HEK293 (cell line): ENCODE measurements around the gene CARM1.

Source experiments
- MYNN ChIP-seq: fragments of 450-650 bp; formaldehyde crosslinking; IDR thresholded peaks from 2 replicates; pipeline ENCODE4 v1.5.1; 2016; ENCODE audit warnings: missing biosample characterization, missing genetic modification characterization, borderline replicate concordance
- PRDM2 ChIP-seq: fragments of 450-650 bp; formaldehyde crosslinking; IDR thresholded peaks from 2 replicates; pipeline ENCODE4 v1.5.1; 2016; ENCODE audit warnings: missing biosample characterization, missing genetic modification characterization, borderline replicate concordance
- SALL2 ChIP-seq: fragments of 450-650 bp; formaldehyde crosslinking; IDR thresholded peaks from 2 replicates; pipeline ENCODE4 v1.5.0; 2017; ENCODE audit warnings: missing biosample characterization, mild to moderate bottlenecking, missing genetic modification characterization, borderline replicate concordance
- SETDB1 ChIP-seq: IDR thresholded peaks from one replicate; pipeline ENCODE4 v1.6.1; 2017; ENCODE audit warnings: mild to moderate bottlenecking, low read length, moderate library complexity, mixed read lengths; ENCODE audit not compliant: insufficient read length
- TRIM28 ChIP-seq: IDR thresholded peaks from 2 replicates; pipeline ENCODE4 v1.6.1; 2011; ENCODE audit warnings: low read length, control low read depth, borderline replicate concordance
- YY2 ChIP-seq: fragments of 450-650 bp; formaldehyde crosslinking; IDR thresholded peaks from 2 replicates; pipeline ENCODE4 v1.5.1; 2016; ENCODE audit warnings: missing biosample characterization, missing genetic modification characterization
- ZBTB17 ChIP-seq: fragments of 450-650 bp; formaldehyde crosslinking; IDR thresholded peaks from 2 replicates; pipeline ENCODE4 v1.5.1; 2016; ENCODE audit warnings: missing biosample characterization, missing genetic modification characterization
- ZFHX2 ChIP-seq: fragments of 450-650 bp; formaldehyde crosslinking; conservative IDR thresholded peaks from 2 replicates; pipeline ENCODE4 v1.5.1; 2016; ENCODE audit warnings: missing biosample characterization, missing genetic modification characterization
- ZIC2 ChIP-seq: fragments of 450-650 bp; formaldehyde crosslinking; IDR thresholded peaks from 2 replicates; pipeline ENCODE4 v1.5.1; 2016; ENCODE audit warnings: missing biosample characterization, missing genetic modification characterization
- ZNF16 ChIP-seq: fragments of 450-650 bp; formaldehyde crosslinking; IDR thresholded peaks from 2 replicates; pipeline ENCODE4 v1.5.1; 2016; ENCODE audit warnings: low read depth, missing biosample characterization, missing genetic modification characterization
- ZNF274 ChIP-seq, 2 experiments: fragments of 200-500 bp in 1 of 2; fragments of 450-650 bp in 1 of 2; sonication (Bioruptor generic) in 1 of 2; formaldehyde crosslinking in 1 of 2; IDR thresholded peaks; 2 replicates each; pipeline versions ENCODE4 v1.5.1 to v1.6.1; 2014 to 2016; ENCODE audit warnings: borderline replicate concordance in 1 of 2, inconsistent platforms in 1 of 2, low read length in 1 of 2, missing biosample characterization in 1 of 2, missing genetic modification characterization in 1 of 2
- ZNF311 ChIP-seq: fragments of 450-650 bp; formaldehyde crosslinking; IDR thresholded peaks from 2 replicates; pipeline ENCODE4 v1.5.1; 2017; ENCODE audit warnings: missing biosample characterization, missing genetic modification characterization, borderline replicate concordance
- ZNF404 ChIP-seq: fragments of 450-650 bp; formaldehyde crosslinking; IDR thresholded peaks from 2 replicates; pipeline ENCODE4 v1.5.1; 2017; ENCODE audit warnings: missing biosample characterization, missing genetic modification characterization
- ZNF514 ChIP-seq: fragments of 450-650 bp; formaldehyde crosslinking; IDR thresholded peaks from 2 replicates; pipeline ENCODE4 v1.5.1; 2016; ENCODE audit warnings: missing biosample characterization, missing genetic modification characterization
- ZNF518A ChIP-seq: fragments of 450-650 bp; formaldehyde crosslinking; conservative IDR thresholded peaks from 2 replicates; pipeline ENCODE4 v1.5.1; 2016; ENCODE audit warnings: low read depth, missing biosample characterization, missing genetic modification characterization
- ZNF530 ChIP-seq: fragments of 450-650 bp; formaldehyde crosslinking; IDR thresholded peaks from 2 replicates; pipeline ENCODE4 v1.5.1; 2016; ENCODE audit warnings: low read depth, missing biosample characterization, missing genetic modification characterization
- ZNF549 ChIP-seq: fragments of 450-650 bp; IDR thresholded peaks from 2 replicates; pipeline ENCODE4 v1.5.1; 2018; ENCODE audit warnings: missing biosample characterization, missing genetic modification characterization, mild to moderate bottlenecking, inconsistent platforms, moderate library complexity
- ZNF704 ChIP-seq: fragments of 450-650 bp; formaldehyde crosslinking; IDR thresholded peaks from 2 replicates; pipeline ENCODE4 v1.5.1; 2016; ENCODE audit warnings: missing biosample characterization, missing genetic modification characterization
- ZNF776 ChIP-seq: fragments of 450-650 bp; formaldehyde crosslinking; IDR thresholded peaks from 2 replicates; pipeline ENCODE4 v1.5.0; 2017; ENCODE audit warnings: missing biosample characterization, missing genetic modification characterization, borderline replicate concordance
- ZNF777 ChIP-seq: fragments of 450-650 bp; formaldehyde crosslinking; IDR thresholded peaks from 2 replicates; pipeline ENCODE4 v1.5.1; 2017; ENCODE audit warnings: missing biosample characterization, missing genetic modification characterization, borderline replicate concordance
- ZNF837 ChIP-seq: fragments of 450-650 bp; formaldehyde crosslinking; IDR thresholded peaks from 2 replicates; pipeline ENCODE4 v1.5.1; 2016; ENCODE audit warnings: missing biosample characterization, missing genetic modification characterization
- TF ChIP-seq, protein P1 (sequence below): fragments of 450-650 bp; IDR thresholded peaks from 2 replicates; pipeline ENCODE4 v1.5.1; 2018; ENCODE audit warnings: missing biosample characterization, mild to moderate bottlenecking, missing genetic modification characterization
- TF ChIP-seq, protein P2 (sequence below): fragments of 450-650 bp; formaldehyde crosslinking; IDR thresholded peaks from 2 replicates; pipeline ENCODE4 v1.5.1; 2016; ENCODE audit warnings: missing biosample characterization, missing genetic modification characterization

Gene CARM1

DNA sequence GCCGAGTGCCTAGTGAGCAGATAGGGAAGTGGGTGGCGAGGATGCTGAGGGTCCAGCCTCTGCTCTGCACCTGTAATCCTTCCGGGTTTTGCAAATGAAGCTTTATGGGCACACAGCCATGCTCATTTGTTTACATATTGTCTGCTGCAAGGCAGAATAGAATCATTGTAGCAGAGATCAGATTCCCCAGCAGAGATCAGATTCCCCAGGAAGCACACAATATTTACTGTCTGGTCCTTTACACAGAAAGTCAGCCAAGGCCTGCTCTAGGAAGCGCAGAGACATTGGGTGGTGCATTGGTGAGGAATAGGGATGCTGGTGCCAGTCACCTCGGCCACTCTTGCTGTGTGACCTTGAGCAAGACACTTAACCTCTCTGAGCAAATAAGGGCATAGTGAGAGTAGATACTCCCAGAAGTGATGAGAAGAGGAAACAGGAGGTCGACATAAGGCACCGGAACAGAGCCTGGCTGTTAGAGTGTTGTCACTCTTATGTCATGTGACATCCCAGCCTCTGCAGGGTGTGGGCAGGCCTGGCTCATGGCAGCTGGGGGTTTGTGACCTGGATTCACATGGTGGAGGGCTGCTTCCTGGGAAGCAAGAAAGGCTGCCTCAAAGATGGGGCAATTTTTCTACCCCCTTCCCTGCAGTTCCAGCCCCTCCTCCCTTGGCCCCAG is 25.6 kb downstream of the CARM1 start (continued):
- TF ChIP-seq ZNF704 (no peak), ZNF530 (tag by site-specific recombination) (no peak), TRIM28 (0 out of 2 replicates have a peak, but pooled peaks have one; percentile 26), YY2 (tag by site-specific recombination) (no peak), PRDM2 (tag by site-specific recombination) (no peak), ZNF514 (tag by site-specific recombination) (no peak), ZIC2 (tag by site-specific recombination) (no peak), ZNF777 (tag by site-specific recombination) (no peak), ZNF311 (tag by site-specific recombination) (no peak), ZNF776 (tag by site-specific recombination) (no peak), ZNF549 (tag by site-specific recombination) (no peak), ZFHX2 (tag by site-specific recombination) (peak; percentile 27; the same call in 1 of the 2 replicates), ZNF16 (tag by site-specific recombination) (no peak), SETDB1 (no peak), MYNN (tag by site-specific recombination) (no peak), ZNF274 (IDR thresholded peaks at IDR 0.05; ENCODE audit: low read length) (no peak), ZNF274 (tag by site-specific recombination; IDR thresholded peaks at IDR 0.05; ENCODE audit: borderline replicate concordance) (no peak), ZNF518A (tag by site-specific recombination) (no peak), ZNF404 (tag by site-specific recombination) (no peak), ZBTB17 (peak; percentile 60), ZNF837 (no peak), SALL2 (no peak)
- TF ChIP-seq, protein P1, sequence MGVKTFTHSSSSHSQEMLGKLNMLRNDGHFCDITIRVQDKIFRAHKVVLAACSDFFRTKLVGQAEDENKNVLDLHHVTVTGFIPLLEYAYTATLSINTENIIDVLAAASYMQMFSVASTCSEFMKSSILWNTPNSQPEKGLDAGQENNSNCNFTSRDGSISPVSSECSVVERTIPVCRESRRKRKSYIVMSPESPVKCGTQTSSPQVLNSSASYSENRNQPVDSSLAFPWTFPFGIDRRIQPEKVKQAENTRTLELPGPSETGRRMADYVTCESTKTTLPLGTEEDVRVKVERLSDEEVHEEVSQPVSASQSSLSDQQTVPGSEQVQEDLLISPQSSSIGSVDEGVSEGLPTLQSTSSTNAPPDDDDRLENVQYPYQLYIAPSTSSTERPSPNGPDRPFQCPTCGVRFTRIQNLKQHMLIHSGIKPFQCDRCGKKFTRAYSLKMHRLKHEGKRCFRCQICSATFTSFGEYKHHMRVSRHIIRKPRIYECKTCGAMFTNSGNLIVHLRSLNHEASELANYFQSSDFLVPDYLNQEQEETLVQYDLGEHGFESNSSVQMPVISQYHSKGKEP (tag by site-specific recombination) = no peak
- TF ChIP-seq, protein P2, sequence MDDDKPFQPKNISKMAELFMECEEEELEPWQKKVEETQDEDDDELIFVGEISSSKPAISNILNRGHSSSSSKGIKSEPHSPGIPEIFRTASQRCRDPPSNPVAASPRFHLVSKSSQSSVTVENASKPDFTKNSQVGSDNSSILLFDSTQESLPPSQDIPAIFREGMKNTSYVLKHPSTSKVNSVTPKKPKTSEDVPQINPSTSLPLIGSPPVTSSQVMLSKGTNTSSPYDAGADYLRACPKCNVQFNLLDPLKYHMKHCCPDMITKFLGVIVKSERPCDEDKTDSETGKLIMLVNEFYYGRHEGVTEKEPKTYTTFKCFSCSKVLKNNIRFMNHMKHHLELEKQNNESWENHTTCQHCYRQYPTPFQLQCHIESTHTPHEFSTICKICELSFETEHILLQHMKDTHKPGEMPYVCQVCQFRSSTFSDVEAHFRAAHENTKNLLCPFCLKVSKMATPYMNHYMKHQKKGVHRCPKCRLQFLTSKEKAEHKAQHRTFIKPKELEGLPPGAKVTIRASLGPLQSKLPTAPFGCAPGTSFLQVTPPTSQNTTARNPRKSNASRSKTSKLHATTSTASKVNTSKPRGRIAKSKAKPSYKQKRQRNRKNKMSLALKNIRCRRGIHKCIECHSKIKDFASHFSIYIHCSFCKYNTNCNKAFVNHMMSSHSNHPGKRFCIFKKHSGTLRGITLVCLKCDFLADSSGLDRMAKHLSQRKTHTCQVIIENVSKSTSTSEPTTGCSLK (tag by site-specific recombination) = no peak
